Keratinocyte (primary cell): ENCODE data around the gene ZNF732. TPM values are rescaled to one million over a fixed set of nuclear protein-coding genes. Genes with fewer than 3 reads are reported as not detected.

ENCODE experiments used
- DNase-seq: peaks from one replicate; pipeline ENCODE4 v3.0.0-alpha.2; 2011; ENCODE audit warnings: low read depth, missing footprints, low spot score
- FAIRE-seq: peaks from 2 replicates; lab custom pipeline; 2011; peaks lifted over from hg19 to GRCh38; lab: Jason Lieb, UNC
- H2AFZ ChIP-seq: 2 replicates; pipeline ENCODE4 v1.6.0; 2012; ENCODE audit warnings: low read length, control low read depth, inconsistent platforms; ENCODE audit not compliant: control insufficient read depth
- H3K27ac ChIP-seq: 2 replicates; pipeline ENCODE4 v1.5.1; 2011; ENCODE audit warnings: low read length; ENCODE audit not compliant: control insufficient read depth, insufficient read depth
- H3K27me3 ChIP-seq: 3 replicates; pipeline ENCODE4 v1.6.0; 2011; ENCODE audit warnings: low read length; ENCODE audit not compliant: control insufficient read depth, insufficient read depth; ENCODE audit errors: extremely low read depth
- H3K36me3 ChIP-seq, 2 experiments: 2 replicates in 1 of 2; 3 replicates in 1 of 2; pipeline ENCODE4 v1.5.1; 2011; ENCODE audit warnings: low read length in 2 of 2, mild to moderate bottlenecking in 1 of 2; ENCODE audit not compliant: control insufficient read depth in 2 of 2, insufficient read depth in 2 of 2; ENCODE audit errors: extremely low read depth in 1 of 2
- H3K4me1 ChIP-seq: 3 replicates; pipeline ENCODE4 v1.5.1; 2011; ENCODE audit warnings: low read length; ENCODE audit not compliant: control insufficient read depth, insufficient read depth; ENCODE audit errors: extremely low read depth
- H3K4me2 ChIP-seq: 3 replicates; pipeline ENCODE4 v1.6.0; 2011; ENCODE audit warnings: low read depth, low read length; ENCODE audit not compliant: control insufficient read depth, insufficient read depth; ENCODE audit errors: extremely low read depth
- H3K4me3 ChIP-seq, 3 experiments: fragments of 200-600 bp in 1 of 3; sonication (generic) in 1 of 3; 2 replicates in 2 of 3; 3 replicates in 1 of 3; pipeline ENCODE4 v1.5.1; 2011 to 2016; ENCODE audit warnings: low read length in 3 of 3, mild to moderate bottlenecking in 3 of 3, control low read depth in 2 of 3, inconsistent platforms in 1 of 3, low read depth in 1 of 3, mixed read lengths in 1 of 3, mixed run types in 1 of 3, moderate library complexity in 1 of 3; ENCODE audit not compliant: control insufficient read depth in 2 of 3, insufficient read depth in 2 of 3; ENCODE audit errors: extremely low read depth in 1 of 3
- H3K79me2 ChIP-seq: 2 replicates; pipeline ENCODE4 v1.6.0; 2012; ENCODE audit warnings: low read length; ENCODE audit not compliant: control insufficient read depth, insufficient read depth
- H3K9ac ChIP-seq: 3 replicates; pipeline ENCODE4 v1.6.0; 2011; ENCODE audit warnings: low read length; ENCODE audit not compliant: control insufficient read depth, insufficient read depth; ENCODE audit errors: extremely low read depth
- H3K9me1 ChIP-seq: 3 replicates; pipeline ENCODE4 v1.6.0; 2011; ENCODE audit warnings: low read length; ENCODE audit not compliant: control insufficient read depth, insufficient read depth; ENCODE audit errors: extremely low read depth
- H3K9me3 ChIP-seq: 2 replicates; pipeline ENCODE4 v1.5.1; 2012; ENCODE audit warnings: low read depth, low read length; ENCODE audit not compliant: control insufficient read depth
- H4K20me1 ChIP-seq: 3 replicates; pipeline ENCODE4 v1.6.0; 2011; ENCODE audit warnings: low read length; ENCODE audit not compliant: control insufficient read depth, insufficient read depth; ENCODE audit errors: extremely low read depth
- EZH2 ChIP-seq: IDR thresholded peaks from one replicate; pipeline ENCODE4 v1.6.1; 2012; ENCODE audit warnings: inconsistent platforms, mild to moderate bottlenecking, low read length, moderate library complexity
- dilution Hi-C: fragments of 300-500 bp; cut with MboI; formaldehyde crosslinking; loops from one replicate; pipeline ENCODE4 v1.7.0; 2020; ENCODE audit warnings: low sequenced_read_pairs; ENCODE audit not compliant: extremely low pct_ligation_motif_present
- polyA plus RNA-seq, 5 experiments: library from polyadenylated mRNA; depleted of rRNA in 3 of 5; stranded (reverse) in 3 of 5; stranded (forward) in 1 of 5; unstranded in 1 of 5; fragments of >200 nt; gene quantifications; 1 replicate in 1 of 5; 2 replicates in 3 of 5; 3 replicates in 1 of 5; pipeline versions ENCODE4 v1.2.1 to v1.2.3, GENCODE V29; 2011 to 2012; ENCODE audit warnings: missing spikeins in 2 of 5, low read depth in 1 of 5, low replicate concordance in 1 of 5
- TF ChIP-seq, protein P1 (sequence below), 3 experiments: IDR thresholded peaks in 1 of 3; conservative IDR thresholded peaks in 1 of 3; optimal IDR thresholded peaks in 1 of 3; 2 replicates in 2 of 3; 3 replicates in 1 of 3; pipeline versions ENCODE3 to v1.5.1; 2011; ENCODE audit warnings: low read length in 3 of 3, mild to moderate bottlenecking in 3 of 3, moderate library complexity in 2 of 3, control low read depth in 1 of 3, inconsistent platforms in 1 of 3; ENCODE audit not compliant: insufficient read depth in 2 of 3; ENCODE audit errors: extremely low read depth in 1 of 3

The ZNF732 gene
- polyA plus RNA-seq, 1 donor (not counting 4 experiments of a cell fraction or from before 2014, with no cell fraction given): 1.2 TPM

- no peak for TF ChIP-seq EZH2
- TF ChIP-seq, protein P1, sequence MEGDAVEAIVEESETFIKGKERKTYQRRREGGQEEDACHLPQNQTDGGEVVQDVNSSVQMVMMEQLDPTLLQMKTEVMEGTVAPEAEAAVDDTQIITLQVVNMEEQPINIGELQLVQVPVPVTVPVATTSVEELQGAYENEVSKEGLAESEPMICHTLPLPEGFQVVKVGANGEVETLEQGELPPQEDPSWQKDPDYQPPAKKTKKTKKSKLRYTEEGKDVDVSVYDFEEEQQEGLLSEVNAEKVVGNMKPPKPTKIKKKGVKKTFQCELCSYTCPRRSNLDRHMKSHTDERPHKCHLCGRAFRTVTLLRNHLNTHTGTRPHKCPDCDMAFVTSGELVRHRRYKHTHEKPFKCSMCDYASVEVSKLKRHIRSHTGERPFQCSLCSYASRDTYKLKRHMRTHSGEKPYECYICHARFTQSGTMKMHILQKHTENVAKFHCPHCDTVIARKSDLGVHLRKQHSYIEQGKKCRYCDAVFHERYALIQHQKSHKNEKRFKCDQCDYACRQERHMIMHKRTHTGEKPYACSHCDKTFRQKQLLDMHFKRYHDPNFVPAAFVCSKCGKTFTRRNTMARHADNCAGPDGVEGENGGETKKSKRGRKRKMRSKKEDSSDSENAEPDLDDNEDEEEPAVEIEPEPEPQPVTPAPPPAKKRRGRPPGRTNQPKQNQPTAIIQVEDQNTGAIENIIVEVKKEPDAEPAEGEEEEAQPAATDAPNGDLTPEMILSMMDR (optimal IDR thresholded peaks at IDR 0.05 in 1 of 3, IDR thresholded peaks at IDR 0.05 in 1 of 3, conservative IDR thresholded peaks at IDR 0.05 in 1 of 3; ENCODE audit: extremely low read depth in 1 of 3, insufficient read depth in 2 of 3, low read length in 3 of 3): no peak
- no peak overlapping the region for H2AFZ ChIP-seq
- H3K9me1 ChIP-seq: no peaks in the 10 kb centered on the region
- H3K4me2 ChIP-seq: no peak overlapping the region
- H3K4me3 ChIP-seq: no peak overlapping the region
- no peak overlapping the region for H3K9ac ChIP-seq
- dilution Hi-C loops: no loop called here
- H3K27ac ChIP-seq: no peak overlapping the region
- H3K79me2 ChIP-seq: no peaks in the 10 kb centered on the region
- H4K20me1 ChIP-seq: no peaks in the 10 kb centered on the region
- H3K4me1 ChIP-seq: no peaks in the 10 kb centered on the region
- FAIRE-seq: no peak
- H3K36me3 ChIP-seq: no peaks in the 10 kb centered on the region
- no peaks in the 10 kb centered on the region for H3K27me3 ChIP-seq
- no peak for DNase-seq
- peaks cover 4% of the 10 kb centered on the region for H3K9me3 ChIP-seq
Measured at GRCh38 chr4:253936-254756, 51.1 kb downstream of the ZNF732 start.

GRCh38 chr4:252065-252601 is 53.1 kb downstream of the ZNF732 start:
- TF ChIP-seq EZH2: no peak
- TF ChIP-seq, protein P1 (optimal IDR thresholded peaks at IDR 0.05 in 1 of 3, IDR thresholded peaks at IDR 0.05 in 1 of 3, conservative IDR thresholded peaks at IDR 0.05 in 1 of 3; ENCODE audit: extremely low read depth in 1 of 3, insufficient read depth in 2 of 3, low read length in 3 of 3): no peak
- Histone ChIP-seq H3K9ac (no peak overlapping the region), H4K20me1 (no peaks in the 10 kb centered on the region), H3K4me3 (no peak overlapping the region), H3K79me2 (no peaks in the 10 kb centered on the region), H3K4me2 (no peak overlapping the region), H2AFZ (no peak overlapping the region), H3K27me3 (no peaks in the 10 kb centered on the region), H3K9me1 (no peaks in the 10 kb centered on the region), H3K27ac (no peak overlapping the region), H3K36me3 (no peaks in the 10 kb centered on the region), H3K9me3 (peaks cover 5% of the 10 kb centered on the region), H3K4me1 (no peaks in the 10 kb centered on the region)
- DNase-seq: no peak
- dilution Hi-C loops: no loop called here
- FAIRE-seq: no peak
